Left forelimb (tissue), 1 donor: Measurements from ENCODE around the gene ARHGAP8.

ENCODE experiments used
- DNase-seq: peaks from one replicate; pipeline ENCODE4 v3.0.0-alpha.2; 2018; ENCODE audit warnings: low spot score

The ARHGAP8 gene

DNA sequence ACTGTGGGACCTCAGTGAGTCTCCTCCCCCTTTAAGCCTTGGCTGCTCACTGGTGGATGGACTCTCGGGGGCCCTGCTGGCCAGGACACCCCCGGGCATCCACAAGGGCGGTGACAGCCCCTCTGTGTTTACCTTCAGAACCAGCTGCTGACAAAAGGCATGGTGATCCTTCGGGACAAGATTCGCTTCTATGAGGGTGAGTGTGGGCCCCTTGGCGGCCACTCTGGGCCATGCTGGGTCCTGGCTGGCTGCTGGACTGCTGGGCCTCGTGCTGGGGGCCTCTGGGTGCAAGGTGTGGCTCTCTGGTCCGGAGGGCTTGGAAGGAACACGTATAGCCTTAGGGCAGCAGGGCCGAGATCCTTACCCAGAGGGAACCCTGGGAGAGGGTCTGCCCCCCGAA, 25.9 kb upstream of the ARHGAP8 start:
- no peak for DNase-seq

DNA sequence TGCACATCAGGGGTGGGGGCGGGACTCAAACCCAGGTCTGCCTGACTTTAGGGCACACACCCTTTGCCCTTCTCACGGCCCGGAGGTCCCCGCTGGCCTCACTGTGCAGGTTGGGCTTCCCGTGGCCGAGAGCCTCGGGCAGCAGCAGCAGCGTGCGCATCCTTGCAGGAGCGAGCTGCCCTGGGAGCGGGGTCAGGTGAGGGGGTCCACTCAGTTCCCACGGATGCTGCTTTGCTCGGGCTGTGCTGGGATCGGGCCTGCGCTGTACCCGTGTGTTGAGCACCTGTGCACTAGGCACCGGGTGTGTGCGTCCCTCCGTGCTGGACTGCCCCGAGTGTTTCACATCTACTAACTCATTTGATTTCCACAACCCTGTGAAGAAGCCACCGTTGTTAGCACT, 25.2 kb upstream of the ARHGAP8 start:
- no peak for DNase-seq

DNA sequence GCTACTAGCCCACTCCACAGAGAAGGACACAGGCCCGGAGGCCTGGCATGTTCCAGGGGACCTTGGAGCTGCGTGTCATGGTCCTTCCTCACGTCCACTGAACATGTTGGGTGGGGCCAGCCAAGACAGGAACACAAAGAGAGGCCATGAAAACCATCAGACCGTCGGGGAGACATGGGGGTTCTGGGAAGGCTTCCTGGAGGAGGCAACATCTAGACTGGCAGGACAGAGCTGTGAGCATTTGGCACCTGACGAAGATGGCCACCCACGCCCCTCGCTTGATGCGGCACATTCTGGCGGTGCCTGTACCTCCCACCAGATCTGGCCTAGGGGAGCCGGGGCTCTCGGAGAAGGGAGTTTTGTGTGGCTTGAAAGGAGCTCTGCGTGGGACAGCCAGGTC, 24.7 kb upstream of the ARHGAP8 start:
- no peak for DNase-seq

DNA sequence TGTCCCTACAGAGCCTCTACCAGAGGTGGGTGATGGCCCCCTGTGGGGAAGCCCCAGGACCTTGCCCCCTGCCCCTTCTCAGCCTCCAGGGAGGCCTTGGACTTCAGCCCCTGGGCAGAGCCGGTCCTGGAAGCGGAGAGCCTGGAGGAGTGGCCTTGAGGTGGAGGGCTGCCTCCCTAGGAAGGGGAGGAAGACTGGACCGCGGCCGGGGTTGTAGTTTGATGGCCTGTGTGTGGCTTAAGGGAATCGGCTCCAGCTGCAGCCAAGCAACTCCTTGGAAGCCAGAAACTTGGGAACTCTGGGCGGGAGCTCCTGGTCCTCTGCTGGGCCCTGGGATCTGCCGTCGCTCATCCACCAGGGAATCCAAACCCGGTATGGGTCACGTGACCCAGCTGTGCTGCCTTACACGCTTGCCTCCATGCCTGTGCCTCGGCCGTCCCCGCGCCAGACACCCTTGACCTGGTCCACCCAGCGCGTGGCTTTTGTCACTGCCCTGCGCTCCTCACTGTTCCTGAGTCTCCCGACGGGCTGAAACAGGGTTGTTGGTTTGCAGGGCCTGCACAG, 23.5 kb upstream of the ARHGAP8 start:
- no peak for DNase-seq

DNA sequence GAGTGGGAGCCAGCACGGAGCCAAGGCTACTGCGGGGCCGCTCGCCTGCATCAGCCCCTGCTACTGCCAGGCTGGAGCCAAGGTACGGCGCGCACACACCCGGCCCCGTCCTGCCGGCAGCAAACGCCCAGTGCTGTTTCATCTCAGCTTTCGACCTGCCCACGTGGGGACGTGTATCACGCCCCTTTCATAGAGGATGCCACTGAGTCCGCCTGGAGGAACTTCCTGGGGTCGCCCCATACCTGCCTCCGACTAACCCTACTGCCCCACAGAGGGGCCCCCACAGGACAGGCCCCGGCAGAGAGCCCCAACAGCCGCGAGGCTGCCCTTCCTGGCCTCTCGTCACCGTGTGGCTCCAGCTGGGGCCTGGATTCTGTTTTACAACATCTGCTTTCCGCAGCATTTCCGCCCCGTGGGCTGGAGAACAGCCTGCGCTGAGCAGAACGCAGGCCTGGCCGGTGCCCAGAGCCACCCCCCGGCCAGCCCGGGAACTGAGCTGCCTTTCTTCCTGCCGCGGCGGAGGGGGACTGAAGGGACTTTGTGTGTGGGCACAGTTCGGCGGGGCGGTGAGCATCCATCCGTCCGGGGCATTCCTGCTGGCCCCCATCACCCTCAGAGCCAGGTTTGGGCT, 22.9 kb upstream of the ARHGAP8 start:
- peak; percentile 89 for DNase-seq

DNA sequence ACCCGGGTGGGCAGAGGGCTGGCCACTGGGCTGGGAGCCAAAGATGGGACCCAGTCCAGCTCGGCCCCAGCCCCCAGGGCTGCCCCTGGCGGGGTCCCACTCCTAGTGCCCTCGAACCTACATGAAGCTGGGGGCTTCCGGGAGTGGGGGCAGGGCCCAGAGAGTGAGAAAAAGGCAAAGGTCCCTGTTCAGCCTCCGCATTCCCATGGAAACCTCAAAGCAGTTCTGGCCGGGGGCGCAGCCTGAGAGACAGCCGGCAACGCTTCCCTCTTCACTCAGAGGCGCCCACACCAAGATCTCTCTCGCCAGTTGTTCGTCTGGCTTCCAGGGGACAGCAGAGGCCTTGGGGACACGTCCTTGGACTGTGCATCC, 22.4 kb upstream of the ARHGAP8 start:
- DNase-seq = no peak

DNA sequence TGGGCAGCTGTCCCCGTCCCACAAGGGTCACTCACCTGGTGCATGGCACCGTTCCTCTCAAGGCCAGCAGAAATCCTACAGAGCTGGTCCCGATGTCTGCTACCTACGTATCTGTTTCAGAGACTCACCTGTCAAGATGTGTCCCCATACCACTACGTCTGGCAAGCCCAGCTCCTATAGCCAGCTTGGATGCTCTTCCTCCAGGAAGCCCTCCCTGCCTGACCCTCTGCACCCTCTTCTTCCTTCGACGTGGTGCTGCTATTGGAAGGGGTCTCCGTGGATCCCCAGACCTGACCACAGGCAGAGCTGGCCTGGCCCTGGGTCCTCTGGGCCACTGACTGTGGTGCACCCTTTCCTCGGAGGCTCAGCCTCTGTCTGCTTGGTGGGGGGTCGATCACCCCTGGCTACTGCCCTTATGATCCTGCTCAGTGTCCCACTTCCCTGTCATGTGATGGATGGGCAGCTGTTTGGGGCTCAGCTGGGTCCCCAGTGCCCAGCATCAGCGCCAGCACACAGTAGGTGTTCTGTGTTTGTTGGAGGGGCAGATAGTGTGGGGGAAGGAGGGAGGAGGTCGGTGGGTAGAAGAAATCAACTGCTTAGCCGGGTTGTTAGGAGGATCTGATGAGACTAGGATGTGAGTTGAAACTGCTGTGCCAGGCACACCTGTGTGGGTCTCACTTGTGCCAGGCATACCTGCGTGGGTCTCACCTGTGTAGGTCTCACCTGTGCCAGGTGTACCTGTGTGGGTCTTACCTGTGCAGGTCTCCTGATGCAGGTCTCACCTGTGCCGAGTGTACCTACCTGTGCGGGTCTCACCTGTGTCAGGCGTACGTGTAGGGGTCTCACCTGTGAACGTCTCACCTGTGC, 21.7 kb upstream of the ARHGAP8 start:
- DNase-seq = no peak

DNA sequence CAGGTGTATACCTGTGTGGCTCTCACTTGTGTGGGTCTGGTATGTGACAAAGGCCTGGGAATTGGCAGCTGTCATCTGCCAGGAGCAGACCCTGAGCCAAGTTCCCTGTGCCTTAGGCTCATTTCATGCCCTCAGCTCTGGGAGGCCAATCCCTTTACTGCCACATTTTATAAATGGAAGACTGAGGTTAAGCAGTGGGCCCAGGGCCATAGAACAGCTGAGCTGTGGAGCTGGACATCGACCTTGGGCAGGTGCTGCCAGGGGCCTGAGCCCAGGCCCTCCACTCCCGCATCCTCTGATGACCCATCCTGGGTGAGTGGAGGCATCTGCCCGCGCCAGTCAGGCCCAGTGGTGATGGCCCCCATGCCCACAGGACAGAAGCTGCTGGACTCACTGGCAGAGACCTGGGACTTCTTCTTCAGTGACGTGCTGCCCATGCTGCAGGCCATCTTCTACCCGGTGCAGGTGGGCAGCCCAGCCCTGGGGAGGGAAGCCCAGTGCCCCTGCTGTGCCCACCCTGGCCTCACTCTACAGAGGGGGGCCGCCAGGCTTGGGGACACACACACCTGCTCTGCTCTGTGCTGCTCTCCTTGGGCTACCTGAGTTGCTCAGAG, 20.9 kb upstream of the ARHGAP8 start:
- no peak for DNase-seq

DNA sequence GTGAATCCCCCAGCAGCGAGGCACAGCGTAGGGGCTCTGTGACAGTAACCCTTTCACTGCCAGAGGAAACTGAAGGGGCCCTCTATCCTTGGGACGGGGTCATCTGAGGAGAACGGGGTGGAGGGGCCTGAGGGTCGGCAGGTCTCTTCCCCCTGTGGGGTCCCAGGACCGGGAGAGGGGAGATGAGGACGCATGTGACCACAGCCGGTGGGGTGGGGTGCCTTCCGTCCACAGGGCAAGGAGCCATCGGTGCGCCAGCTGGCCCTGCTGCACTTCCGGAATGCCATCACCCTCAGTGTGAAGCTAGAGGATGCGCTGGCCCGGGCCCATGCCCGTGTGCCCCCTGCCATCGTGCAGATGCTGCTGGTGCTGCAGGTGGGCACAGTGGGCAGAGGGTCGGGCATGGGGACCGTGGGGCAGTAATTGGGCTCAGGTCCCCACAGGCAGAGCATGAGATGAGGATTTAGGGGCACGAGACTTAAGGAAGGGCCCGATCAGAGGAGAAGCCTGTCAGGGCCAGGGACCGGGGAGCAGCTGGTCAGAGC, 20.3 kb upstream of the ARHGAP8 start:
- no peak for DNase-seq

DNA sequence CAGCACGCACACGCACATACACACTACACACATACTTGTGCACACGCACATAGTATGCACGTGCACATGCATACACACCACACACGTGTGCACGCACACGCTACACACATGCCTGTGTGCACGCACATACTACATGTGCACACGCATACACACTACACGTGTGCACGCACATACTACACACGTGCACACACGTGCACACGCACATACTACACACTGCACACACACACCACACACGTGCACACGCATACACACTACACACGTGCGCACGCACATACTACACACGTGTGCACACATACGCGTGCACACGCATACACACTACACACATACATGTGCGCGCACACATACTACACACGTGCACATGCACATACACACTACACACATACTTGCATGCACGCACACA, 19.7 kb upstream of the ARHGAP8 start:
- no peak for DNase-seq

DNA sequence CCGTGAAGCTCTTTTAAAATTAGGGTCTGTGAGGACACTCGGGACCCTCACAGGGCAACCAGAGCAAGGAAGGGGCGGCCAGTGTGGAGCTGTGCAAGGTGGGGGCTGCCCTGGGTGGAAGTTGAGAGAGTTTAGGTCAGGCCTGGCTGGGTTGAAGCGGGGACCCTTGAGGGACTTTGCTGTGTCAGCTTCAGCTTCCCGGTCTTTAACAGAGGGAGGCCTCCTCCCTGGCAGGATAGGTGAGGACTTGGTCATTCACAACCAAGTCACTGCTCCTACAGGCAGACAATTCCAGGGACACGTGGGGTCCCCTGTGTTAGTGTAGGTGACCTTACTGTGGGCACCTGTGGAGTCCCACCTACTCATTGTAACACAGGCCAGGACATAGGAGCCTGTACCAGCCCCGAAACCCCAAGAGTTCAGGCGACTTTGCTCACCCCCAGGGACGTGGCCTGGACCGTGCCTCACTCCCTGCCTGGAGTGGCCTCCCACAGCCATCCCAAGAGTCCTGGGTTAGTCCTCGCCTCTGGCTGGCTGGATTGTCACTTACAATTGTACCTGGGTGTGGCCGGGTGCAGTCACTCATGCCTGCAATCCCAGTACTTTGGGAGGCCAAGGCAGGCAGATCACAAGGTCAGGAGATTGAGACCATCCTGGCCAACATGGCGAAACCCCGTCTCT, 18.8 kb upstream of the ARHGAP8 start:
- no peak for DNase-seq

DNA sequence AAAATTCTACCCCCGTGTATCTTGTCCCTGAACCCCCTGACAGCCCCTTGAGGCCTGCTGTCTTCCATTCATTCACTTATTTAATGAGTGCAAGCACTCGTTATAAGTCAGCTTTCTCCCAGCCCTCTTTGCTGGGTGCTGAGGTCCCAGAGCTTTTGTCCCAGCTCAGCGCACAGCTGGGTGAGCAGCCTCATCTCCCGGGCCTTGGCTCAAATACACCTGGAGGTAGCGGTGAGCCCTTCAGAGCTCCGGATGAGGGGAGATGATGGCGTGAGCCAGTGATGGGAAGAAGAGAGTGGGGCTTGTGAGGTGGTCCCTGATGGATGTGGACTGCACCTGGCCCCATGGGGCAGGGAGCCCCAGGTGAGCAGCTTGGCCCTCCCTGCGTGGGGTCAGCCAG, 18.1 kb upstream of the ARHGAP8 start:
- no peak for DNase-seq

DNA sequence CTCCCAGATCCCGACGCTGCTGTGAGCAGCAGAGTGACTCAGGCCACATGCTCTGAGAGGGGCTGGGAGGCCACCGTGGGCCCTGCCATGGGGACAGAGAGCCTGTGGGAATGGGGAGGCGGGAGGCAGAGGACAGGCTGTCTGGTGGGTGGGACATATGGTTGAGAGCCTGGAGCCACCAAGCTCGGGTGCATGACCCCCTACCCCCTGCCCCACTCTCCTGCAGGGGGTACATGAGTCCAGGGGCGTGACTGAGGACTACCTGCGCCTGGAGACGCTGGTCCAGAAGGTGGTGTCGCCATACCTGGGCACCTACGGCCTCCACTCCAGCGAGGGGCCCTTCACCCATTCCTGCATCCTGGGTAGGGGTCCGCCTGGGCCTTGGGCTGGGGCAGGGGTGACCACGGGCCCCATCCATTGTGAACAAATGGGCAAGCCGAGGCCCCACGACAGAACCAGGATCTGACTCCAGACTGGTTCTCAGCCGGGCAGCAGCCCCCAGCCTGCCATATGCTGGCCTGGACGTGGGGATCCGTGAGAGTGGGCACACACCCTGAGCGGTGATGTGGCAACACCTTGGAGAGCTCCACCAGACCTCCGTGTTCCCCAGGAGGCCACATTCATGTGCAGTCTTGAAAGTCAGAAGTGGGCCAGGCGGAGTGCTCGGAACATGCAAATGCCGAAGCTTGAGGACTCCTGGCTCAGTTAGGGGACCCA, 17.4 kb upstream of the ARHGAP8 start:
- no peak for DNase-seq

DNA sequence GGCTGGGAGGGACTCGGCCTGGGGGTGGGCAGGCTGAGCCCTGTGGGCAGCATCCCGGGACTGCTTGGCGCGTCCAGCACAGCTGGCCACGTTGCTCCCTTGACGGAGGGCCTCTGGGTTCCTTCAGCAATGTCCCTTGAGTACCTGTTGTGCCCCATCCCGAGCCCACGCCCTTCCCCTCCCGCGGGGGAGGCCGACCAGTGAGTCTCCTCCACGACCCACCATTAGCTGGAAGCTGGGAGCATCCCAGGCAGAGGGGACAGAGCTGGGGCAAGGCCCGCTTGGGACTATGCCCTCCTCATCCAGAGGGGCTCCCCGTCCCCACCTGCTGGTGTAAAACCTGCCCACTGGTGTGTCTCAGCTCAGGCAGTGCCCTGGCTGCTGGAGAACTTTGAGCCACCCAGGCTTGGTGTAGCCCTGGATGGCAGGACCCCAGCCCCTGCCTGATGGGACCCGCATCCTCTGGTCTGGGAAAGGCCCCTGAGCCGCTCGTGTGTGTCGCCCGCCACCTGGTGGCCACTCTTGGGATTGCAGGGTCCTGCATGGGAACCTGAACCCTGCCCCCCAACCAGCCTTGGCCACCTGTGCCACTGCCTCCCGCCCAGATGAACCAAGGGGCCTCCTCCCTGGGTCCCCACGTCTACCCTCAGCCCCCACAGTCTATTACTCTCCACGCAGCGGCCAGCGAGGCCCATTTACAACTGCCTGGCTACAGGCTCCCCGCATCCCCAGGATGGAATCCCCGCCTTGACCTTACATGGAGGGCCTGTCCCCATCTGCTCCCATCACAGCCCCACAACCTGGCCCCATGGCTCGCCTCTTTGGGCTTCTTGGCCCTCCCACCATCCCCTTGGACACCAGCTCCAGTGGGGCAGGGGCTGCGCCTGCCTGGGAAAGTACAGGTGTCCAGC, 16.6 kb upstream of the ARHGAP8 start:
- peak; percentile 88 for DNase-seq

DNA sequence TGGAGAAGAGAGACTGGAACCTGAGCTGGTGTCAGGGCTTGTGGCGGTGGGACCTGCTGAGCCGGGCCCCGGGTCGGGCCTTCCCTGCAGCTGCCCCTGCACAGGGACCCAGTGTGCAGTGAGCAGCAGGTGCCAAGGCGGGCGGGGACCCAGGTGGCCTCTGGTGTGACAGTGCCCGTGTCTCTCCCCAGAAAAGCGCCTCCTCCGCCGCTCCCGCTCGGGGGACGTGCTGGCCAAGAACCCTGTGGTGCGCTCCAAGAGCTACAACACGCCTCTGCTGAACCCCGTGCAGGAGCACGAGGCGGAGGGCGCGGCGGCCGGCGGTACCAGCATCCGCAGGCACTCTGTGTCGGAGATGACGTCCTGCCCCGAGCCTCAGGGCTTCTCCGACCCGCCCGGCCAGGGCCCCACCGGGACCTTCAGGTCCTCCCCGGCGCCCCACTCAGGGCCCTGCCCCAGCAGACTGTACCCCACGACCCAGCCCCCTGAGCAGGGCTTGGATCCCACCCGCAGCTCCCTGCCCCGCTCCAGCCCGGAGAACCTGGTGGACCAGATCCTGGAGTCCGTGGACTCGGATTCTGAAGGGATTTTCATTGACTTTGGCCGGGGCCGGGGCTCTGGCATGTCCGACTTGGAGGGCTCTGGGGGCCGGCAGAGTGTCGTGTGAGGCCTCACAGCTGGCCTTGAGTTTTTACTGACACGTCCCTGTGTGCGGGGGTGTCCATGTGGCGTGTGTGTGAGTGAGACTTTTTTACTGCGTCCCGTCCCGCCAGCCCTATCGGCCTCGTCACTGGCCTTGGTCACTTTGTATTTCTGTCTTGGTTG, 15.6 kb upstream of the ARHGAP8 start:
- DNase-seq = no peak

DNA sequence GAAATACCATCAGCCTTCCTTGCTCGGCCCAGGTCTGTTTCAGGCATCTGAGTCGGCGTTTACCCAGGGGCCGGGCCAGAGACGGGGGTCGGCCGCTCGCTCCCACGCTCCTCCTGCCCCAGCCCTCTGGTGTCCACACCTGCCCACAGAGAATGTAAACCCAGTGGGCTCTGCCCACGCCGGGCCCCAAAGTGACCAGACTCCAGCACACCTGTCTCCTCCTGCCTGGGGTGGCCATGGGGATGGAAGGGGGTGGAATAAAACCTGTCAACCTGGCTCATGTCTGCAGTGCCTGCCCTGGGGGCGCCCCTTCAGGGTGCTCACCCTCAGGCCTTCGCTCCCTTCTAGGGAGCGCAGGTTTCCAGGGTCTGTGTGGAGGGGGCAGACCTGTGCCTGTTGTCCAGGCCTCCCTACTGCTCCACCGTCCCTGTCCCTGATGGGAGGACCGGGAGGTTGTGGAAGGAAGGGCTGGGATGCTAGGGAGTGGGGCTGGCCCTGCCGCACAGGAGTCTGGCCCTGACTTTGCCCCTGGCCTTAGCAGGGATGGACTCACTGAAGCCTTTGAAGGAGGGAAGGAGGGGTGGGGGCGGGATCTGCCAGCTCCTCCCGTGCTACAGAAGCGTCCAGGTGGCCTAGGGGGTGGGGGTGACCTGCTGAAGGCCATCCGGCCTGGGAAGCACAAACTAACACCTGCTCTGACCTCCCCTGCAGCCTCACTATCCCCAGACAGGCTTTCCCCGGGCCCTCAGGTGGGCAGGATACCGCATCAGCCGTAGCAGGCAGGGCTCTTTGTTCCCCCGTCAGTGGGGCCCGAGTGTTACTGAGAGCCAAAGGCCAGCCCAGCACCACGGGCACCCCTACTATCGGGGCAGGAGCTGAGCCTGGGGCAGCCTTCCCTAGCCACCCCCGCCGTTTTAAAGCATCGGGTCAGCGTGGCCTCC, 14.7 kb upstream of the ARHGAP8 start:
- no peak for DNase-seq

DNA sequence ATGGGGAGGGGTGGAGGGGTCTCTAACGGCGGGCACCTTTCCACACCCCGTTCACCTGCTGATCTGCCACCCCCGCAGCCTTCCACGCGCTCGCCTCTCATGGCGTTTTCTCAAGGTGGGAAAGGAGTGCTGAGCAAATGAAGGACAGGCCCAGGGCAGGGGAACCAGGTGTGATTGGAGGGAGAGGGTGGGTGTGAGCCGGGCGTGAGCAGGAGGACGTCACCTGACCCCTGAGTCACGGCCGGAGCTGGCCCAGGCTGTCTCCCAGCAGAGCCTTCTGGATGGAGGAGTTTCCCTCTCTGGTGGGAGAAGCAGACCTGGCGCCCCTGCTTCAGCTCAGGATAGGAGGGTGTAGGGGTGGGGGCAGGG, 14.0 kb upstream of the ARHGAP8 start:
- no peak for DNase-seq

DNA sequence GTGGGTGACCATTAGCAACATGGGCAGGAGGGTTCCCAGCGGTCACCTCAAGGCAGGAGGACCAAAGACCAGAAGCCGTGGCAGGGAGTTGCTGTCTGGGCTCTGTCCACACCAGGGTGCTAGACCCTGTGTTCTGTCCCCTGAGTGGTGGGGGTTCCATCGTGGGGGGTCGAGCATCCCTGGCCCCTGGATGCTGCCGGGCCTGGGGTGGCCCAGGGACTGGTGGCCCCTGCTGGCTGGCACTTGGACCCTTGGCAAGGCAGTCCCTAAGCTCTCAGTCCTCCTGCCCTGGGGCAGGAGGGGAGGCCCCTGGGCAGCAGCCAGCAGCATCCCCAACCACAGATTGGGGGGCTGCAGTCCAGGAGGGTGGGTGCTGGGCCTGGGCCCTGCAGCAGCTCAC, 13.4 kb upstream of the ARHGAP8 start:
- DNase-seq = no peak
